Endodermal cell (in vitro differentiated cells): ENCODE results near the gene CPSF7. TPM values are rescaled to one million over a fixed set of nuclear protein-coding genes. Genes with fewer than 3 reads are reported as not detected.
A peak's percentile ranks its signal among the peaks of the same experiment; 100 is the strongest.
"Not testable (repeated sequence)": the region's sequence is repeated elsewhere in the genome, so short reads cannot be mapped to it uniquely, and the experiment has no call there.

Source experiments
- DNase-seq: peaks from one replicate; pipeline ENCODE4 v3.0.0-alpha.2; 2017
- H3K27ac ChIP-seq: 2 replicates; pipeline ENCODE4 v1.5.1; 2013; ENCODE audit warnings: mild to moderate bottlenecking, low read depth, low read length, moderate library complexity
- H3K27me3 ChIP-seq: 2 replicates; pipeline ENCODE4 v1.6.1; 2013; ENCODE audit warnings: mild to moderate bottlenecking, low read length, moderate library complexity; ENCODE audit not compliant: insufficient read depth, control insufficient read depth, poor library complexity, severe bottlenecking
- H3K36me3 ChIP-seq: 2 replicates; pipeline ENCODE4 v1.7.0; 2013; ENCODE audit warnings: mild to moderate bottlenecking, low read length, moderate library complexity; ENCODE audit not compliant: control insufficient read depth, insufficient read depth
- H3K4me1 ChIP-seq: one replicate; pipeline ENCODE4 v1.7.0; 2013; ENCODE audit warnings: low read length; ENCODE audit not compliant: control insufficient read depth, insufficient read depth
- H3K4me3 ChIP-seq: 2 replicates; pipeline ENCODE4 v1.5.1; 2013; ENCODE audit warnings: mild to moderate bottlenecking, low read length, moderate library complexity
- H3K9ac ChIP-seq: 2 replicates; pipeline ENCODE4 v1.6.1; 2013; ENCODE audit warnings: mild to moderate bottlenecking, low read length, moderate library complexity; ENCODE audit not compliant: poor library complexity, severe bottlenecking; ENCODE audit errors: extremely low read depth
- H3K9me3 ChIP-seq: 2 replicates; pipeline ENCODE4 v1.6.1; 2013; ENCODE audit warnings: mild to moderate bottlenecking, low read length, moderate library complexity; ENCODE audit not compliant: control insufficient read depth
- H3K27ac Mint-ChIP-seq: 2 replicates; pipeline ENCODE4 v1.8.0; 2020; ENCODE audit warnings: mixed read lengths
- H3K27me3 Mint-ChIP-seq: 2 replicates; pipeline ENCODE4 v1.8.0; 2021; ENCODE audit warnings: mild to moderate bottlenecking, mixed read lengths; ENCODE audit not compliant: insufficient read depth
- H3K36me3 Mint-ChIP-seq: 2 replicates; pipeline ENCODE4 v1.8.0; 2020; ENCODE audit warnings: low read depth, mixed read lengths
- H3K4me1 Mint-ChIP-seq: 2 replicates; pipeline ENCODE4 v1.8.0; 2020; ENCODE audit warnings: mixed read lengths
- H3K4me3 Mint-ChIP-seq: 2 replicates; pipeline ENCODE4 v1.8.0; 2020; ENCODE audit warnings: mild to moderate bottlenecking, moderate library complexity, mixed read lengths
- H3K9me3 Mint-ChIP-seq: 2 replicates; pipeline ENCODE4 v1.8.0; 2020; ENCODE audit warnings: mild to moderate bottlenecking, mixed read lengths
- CTCF ChIP-seq: fragments of 200-600 bp; sonication (generic); conservative IDR thresholded peaks from 2 replicates; pipeline ENCODE4 v1.5.0; 2021; ENCODE audit warnings: antibody characterized with exemption, mild to moderate bottlenecking
- WGBS, 2 experiments: methylation state at CpG; one replicate each; pipeline versions ENCODE4 v1.1.5 to v1.1.7; 2013; ENCODE audit warnings: missing lambda C conversion rate in 2 of 2, mixed read lengths in 1 of 2; ENCODE audit not compliant: insufficient coverage in 1 of 2, insufficient read length in 1 of 2; 5-methylcytosine and 5-hydroxymethylcytosine counted together
- total RNA-seq, 2 donors: library from RNA; stranded (reverse); fragmentation: NEBNext Ultra II Directional in 1 of 2; extraction: Animal tissue kit (Norgen Biotek cat#: 25700) in 1 of 2; gene quantifications; 2 replicates in 1 of 2; 3 replicates in 1 of 2; pipeline ENCODE4 v1.2.1, GENCODE V29; 2021

Gene CPSF7
- total RNA-seq, 2 donors from 2014 or later, result 108 to 117 TPM

DNA sequence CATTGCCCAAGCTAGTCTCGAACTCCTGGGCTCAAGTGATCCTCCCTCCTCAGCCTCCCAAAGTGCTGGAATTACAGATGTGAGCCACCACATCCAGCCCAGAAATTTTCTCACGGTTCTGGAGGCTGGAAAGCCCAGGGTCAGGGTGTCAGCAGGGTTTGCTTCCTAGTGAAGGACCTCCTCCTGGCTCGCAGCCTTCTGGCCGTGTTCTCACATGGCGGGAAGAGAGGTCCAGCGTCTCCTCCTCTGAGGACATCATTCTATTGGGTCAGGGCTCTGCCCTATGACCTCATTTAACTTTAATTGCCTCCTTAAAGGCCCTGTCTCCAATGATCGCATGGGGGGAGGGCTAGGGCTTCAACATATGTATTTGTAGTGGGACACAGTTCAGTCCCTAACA is 38.2 kb upstream of the CPSF7 start:
- Histone ChIP-seq H3K27ac (no peak overlapping the region), H3K9me3 (no peaks in the 10 kb centered on the region), H3K36me3 (peaks cover 5% of the 10 kb centered on the region), H3K4me1 (no peaks in the 10 kb centered on the region), H3K27me3 (no peaks in the 10 kb centered on the region), H3K4me3 (no peak overlapping the region), H3K9ac (no peak overlapping the region)
- no peaks in the 10 kb centered on the region for H3K27me3 Mint-ChIP-seq
- peaks cover 23% of the 10 kb centered on the region for H3K36me3 Mint-ChIP-seq
- no peak for TF ChIP-seq CTCF
- WGBS, 2 experiments, result 90 to 94% methylated on average over 5 to 7 of the region's 7 CpGs
- no peak overlapping the region for H3K4me3 Mint-ChIP-seq
- no peaks in the 10 kb centered on the region for H3K4me1 Mint-ChIP-seq
- H3K27ac Mint-ChIP-seq, result no peak overlapping the region
- DNase-seq, result no peak
- H3K9me3 Mint-ChIP-seq, result no peaks in the 10 kb centered on the region

GRCh38 chr11:61467602-61468001 is 37.8 kb upstream of the CPSF7 start:
- 90 to 91% methylated on average over 2 to 6 of the region's 6 CpGs for WGBS, 2 experiments
- H3K27me3 ChIP-seq, H3K4me1 ChIP-seq, H3K4me1 Mint-ChIP-seq, H3K9me3 Mint-ChIP-seq, H3K9ac ChIP-seq, H3K4me3 Mint-ChIP-seq, H3K4me3 ChIP-seq, DNase-seq, H3K9me3 ChIP-seq, H3K27ac ChIP-seq, H3K27me3 Mint-ChIP-seq, H3K27ac Mint-ChIP-seq, H3K36me3 ChIP-seq: not testable (repeated sequence)
- H3K36me3 Mint-ChIP-seq, result peaks cover 19% of the 10 kb centered on the region

DNA sequence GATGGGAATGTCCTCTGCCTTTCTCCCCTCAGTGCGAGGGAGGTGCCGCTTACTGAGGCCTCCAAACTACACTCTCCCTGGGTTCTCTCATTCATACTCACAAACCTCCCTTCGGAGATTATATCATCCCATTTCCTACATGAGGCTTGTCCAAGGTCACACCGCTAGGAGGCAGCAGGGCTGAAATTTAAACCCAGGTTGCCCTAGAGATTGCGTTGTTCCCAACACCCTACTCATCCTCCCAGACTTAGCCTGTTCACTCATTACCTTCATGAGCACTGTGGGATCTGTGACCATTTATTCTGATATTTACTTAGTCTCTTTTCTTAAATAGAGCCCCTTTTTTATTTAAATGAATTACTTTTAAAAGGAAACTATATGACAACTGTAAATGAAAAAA is 31.2 kb upstream of the CPSF7 start:
- Mint-ChIP-seq H3K27me3 (no peaks in the 10 kb centered on the region), H3K4me3 (no peak overlapping the region), H3K27ac (no peak overlapping the region), H3K4me1 (no peaks in the 10 kb centered on the region), H3K9me3 (no peaks in the 10 kb centered on the region), H3K36me3 (peaks cover 15% of the 10 kb centered on the region)
- Histone ChIP-seq H3K4me1 (no peaks in the 10 kb centered on the region), H3K36me3 (peaks cover 4% of the 10 kb centered on the region), H3K9ac (no peak overlapping the region), H3K27me3 (no peaks in the 10 kb centered on the region), H3K4me3 (no peak overlapping the region), H3K9me3 (no peaks in the 10 kb centered on the region), H3K27ac (peak overlapping the region; percentile 44)
- TF ChIP-seq CTCF, result peak; percentile 55
- 92 to 93% methylated on average over 4 to 5 of the region's 5 CpGs for WGBS, 2 experiments
- no peak for DNase-seq

GRCh38 chr11:61460474-61460881 is 30.7 kb upstream of the CPSF7 start:
- Mint-ChIP-seq H3K36me3 (peaks cover 19% of the 10 kb centered on the region), H3K27me3 (no peaks in the 10 kb centered on the region), H3K9me3 (no peaks in the 10 kb centered on the region), H3K27ac (no peak overlapping the region), H3K4me3 (no peak overlapping the region), H3K4me1 (no peaks in the 10 kb centered on the region)
- 96 to 100% methylated on average over 2 to 3 of the region's 3 CpGs for WGBS, 2 experiments
- no peak for DNase-seq
- Histone ChIP-seq H3K36me3 (peaks cover 4% of the 10 kb centered on the region), H3K27me3 (no peaks in the 10 kb centered on the region), H3K9ac (no peak overlapping the region), H3K4me1 (no peaks in the 10 kb centered on the region), H3K27ac (no peak overlapping the region), H3K9me3 (no peaks in the 10 kb centered on the region), H3K4me3 (no peak overlapping the region)
- no peak for TF ChIP-seq CTCF
